Stimulated activated CD8-positive, alpha-beta memory T cell treated with anti-CD3 and anti-CD28 coated beads, Interleukin-15, amount 100 ng/mL, for 1 hour (primary cell): ENCODE data around the gene SHISAL2A.

Experiments used
- DNase-seq: peaks from one replicate; pipeline ENCODE4 v3.0.0-alpha.2; 2020; ENCODE audit warnings: low read depth

SHISAL2A gene

DNA sequence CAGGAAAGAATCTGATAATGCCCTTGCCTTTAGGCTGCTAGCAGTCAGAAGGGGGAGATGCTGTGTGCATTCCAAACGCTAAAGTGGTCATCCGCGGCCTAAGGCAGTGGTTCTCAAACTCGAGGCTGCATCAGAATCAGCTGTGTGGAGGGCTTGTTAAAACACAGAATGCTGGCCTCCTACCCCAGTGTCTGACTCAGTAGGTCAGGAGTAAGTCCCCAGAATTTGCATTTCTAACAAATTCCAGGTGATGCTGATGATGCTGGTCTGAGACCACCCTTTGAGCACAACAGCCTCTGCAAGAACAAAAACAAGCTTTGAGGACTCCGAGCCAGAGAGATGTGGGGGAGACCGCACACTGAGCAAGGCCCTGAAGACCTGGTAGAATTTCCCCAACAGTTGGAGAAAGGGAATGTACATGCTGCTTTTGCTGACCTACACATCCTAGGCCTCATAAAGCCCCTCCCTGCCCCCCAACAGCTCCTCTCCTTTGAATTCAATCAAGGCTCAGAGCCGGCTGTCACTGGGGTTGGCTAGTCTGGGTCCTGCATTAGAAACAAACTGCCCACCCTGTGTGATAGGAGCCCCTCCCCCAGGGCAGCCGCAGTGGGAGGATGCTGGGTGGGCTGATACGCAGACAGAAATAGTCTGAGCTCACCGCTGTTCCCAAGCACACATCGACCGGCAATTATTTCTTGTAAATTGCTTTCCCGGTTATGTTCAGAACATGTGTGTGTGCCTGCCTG is 27.1 kb downstream of the SHISAL2A start:
- DNase-seq = no peak

GRCh38 chr1:52660807-52661206 is 27.8 kb downstream of the SHISAL2A start:
- no peak for DNase-seq

DNA sequence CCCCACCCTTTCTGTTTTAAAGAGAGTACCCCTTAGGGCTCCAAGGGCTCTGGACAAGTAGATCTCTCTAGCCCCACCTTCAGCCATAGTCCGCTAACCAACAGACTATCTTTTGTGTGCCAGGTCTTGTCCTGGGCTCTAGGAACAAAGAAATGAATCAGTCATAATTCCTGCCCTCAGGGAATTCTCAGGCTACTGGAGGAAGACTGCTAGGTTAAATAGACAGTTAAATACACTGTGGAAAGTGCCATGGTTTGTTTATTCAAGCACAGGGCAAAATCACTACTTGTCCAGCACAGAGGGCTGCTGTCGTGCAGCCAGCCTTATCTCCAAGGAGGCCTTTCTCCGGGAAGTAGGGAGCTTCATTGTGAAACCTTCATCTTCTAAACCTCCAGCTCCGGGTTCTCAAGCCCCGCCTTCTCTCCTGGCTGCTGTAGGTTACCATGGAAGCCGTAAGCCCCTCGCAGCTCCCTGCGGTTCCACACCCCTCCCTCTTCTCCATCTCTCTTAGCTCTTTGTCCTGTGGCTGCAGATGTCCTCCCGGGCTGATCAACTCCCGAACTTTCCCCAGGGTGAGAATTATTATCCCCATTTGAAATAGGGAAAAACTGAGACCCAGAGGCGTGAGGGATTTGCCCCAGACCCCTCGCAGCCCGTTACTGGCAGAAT is 29.8 kb downstream of the SHISAL2A start:
- no peak for DNase-seq

- no peak for DNase-seq
Observed at GRCh38 chr1:52663716-52664115, 30.7 kb downstream of the SHISAL2A start.

- DNase-seq = no peak
Observed at GRCh38 chr1:52665006-52665941, 32.3 kb downstream of the SHISAL2A start.

DNA sequence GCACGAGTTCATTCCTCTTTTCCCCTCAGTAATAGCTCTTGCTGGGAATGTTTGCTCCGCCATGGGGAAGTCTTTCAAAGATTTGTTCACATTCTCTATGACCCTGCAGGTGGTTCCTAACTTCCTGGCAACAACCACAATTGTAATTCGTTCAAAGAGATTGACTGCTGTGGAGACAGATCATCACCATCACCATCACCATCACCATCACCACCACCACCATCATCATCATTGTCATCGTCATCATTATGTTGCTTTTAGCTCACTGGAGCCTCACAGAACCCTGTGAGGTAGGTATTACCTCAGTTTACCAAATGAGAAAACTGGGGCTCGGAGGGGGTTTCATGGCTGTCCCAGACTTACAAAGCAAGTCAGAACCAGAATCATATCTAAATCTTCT is 34.3 kb downstream of the SHISAL2A start:
- DNase-seq = no peak

DNA sequence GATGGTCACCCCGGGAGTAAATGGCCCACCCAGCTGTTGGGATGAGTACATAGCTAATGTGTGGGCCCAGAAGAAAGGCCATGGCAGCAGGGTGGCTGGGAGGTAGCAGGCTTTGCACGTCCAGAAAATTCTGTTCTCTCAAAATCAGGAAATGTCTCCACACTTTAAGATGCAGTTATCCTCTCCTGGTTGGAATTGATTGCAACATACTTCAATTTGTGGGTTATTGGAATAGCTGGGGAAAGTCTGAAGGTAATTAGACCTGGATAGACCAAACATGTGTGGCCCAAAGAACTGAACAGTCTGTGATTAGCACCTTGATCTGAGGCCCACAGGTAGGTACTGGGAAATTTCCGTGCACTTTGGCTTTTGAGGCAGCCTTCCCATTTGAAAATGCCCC is 35.0 kb downstream of the SHISAL2A start:
- no peak for DNase-seq

DNA sequence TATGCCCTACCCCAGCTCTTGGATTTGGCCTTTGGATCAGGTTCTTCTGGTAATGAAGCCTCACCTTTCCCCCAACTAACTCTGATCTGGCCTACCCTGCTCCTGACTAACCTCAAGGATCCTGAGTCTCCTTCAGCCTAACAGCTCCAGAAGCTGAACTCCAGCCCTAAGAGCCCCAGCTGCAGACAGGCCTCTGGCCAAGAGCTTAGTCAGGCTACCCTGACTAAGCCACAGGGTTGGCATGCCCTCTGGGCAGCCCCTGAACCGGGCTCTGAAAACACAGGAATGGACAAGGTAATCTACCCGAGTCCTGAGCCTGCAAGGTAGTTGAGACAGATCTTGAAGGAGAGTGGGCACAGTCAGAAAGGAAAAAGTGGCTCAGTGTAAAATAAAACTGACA is 35.7 kb downstream of the SHISAL2A start:
- no peak for DNase-seq

DNA sequence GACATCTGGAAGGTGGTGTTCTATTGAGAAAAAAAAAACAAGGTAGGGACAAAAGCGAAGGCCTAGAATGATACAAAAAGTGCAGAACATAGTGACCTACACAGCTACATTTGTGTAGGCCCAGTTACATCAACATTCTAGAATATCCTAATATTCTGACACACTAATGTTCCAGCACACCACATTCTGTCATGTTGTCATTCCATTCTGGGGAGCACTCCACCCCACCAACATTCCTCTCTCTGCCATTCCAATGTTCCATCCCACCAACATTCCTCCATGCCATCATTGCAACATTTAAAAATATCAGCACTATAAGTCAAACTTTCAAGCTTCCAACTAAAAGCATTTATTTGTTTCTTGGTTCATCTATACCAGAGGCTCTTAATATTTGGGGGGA is 36.7 kb downstream of the SHISAL2A start:
- DNase-seq = no peak

DNA sequence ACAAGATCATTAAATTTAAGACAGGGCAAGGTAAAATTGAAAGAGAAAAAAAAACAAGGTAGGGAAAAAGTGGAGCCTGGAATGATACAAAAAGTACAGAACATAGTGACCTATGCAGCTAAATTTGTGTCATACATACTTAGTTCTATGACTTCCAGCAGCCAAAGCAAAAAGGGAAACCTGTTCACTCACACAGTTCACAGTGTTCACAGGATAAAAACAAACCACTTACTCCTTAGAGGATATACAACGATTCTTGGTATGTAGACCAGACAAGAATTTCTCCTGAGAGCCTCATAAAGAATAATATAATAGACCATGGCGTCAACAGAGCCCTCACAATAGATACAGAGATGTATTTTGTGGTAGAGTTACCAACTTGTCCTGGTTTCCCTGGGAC is 37.6 kb downstream of the SHISAL2A start:
- no peak for DNase-seq

DNA sequence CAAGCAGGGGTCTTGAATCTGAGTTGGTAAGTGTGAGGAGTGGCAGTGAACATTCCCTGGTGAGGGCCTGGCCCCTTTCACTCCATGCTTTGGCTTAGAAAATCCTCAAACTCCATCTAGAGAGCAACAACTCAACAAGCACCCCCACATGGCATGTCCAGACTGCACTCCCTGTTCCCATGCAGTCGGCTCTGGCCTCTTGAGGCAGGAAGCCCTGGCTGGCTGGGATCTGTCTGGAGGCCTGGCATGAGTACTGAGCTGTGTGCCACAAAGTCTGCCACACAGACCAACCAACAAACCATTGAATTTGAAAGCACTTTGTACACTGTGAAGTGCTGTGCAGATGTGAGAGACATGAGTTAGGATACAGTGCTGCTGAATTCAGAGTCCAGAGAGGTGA is 40.0 kb downstream of the SHISAL2A start:
- no peak for DNase-seq

DNA sequence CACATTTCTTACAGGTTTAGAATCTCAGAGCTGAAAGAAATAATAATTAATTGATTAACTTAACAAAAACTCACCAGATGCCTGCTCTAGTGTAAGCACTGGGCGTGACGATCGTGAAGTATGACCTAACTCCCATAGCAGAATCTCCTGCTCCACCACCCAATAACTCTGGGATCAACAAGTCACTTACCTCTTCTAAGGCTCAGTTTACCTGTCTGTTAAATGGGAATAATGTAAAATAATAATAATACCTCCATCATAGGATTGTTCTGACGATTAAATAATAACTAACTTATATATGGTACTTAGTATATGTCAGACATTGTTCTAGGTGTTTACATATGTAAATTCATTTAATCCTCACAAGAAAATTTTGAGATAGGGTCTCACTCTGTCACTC is 40.5 kb downstream of the SHISAL2A start:
- no peak for DNase-seq

- DNase-seq = no peak
Observed at GRCh38 chr1:52674497-52675384, 41.8 kb downstream of the SHISAL2A start.

DNA sequence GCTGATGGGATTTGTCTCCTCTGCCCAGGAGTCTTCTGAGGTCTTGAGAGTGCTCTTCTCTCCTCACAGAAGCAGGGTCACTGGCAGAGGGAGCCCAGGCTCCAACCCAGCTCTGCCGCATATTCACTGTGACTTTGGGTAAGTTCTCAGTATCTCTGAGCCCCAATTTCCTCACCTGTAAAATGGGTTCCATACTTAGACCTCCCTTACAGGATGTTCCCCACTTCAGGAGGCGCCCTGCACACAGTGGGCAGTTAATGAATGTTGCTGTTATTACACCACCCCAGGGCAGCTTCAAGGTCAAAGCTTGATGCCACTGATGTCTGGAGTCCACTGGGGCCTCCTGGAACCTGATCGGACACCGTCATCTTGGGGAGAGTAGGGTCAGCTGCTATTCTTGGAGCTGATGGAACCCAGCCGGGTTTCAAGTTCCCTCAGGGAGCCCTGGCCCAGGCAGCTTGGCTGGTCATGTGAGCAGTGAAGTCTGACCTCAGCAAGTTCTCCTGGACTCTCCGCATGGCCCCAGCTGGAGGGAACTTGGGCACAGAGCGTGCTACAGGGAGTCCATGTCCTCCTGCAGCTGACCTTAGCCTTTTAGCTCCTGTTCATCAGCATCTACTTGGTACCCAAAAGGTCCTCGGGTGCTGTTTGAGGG is 43.4 kb downstream of the SHISAL2A start:
- DNase-seq = no peak

- no peak for DNase-seq
Observed at GRCh38 chr1:52677076-52677806, 44.3 kb downstream of the SHISAL2A start.

- DNase-seq = no peak
Observed at GRCh38 chr1:52679048-52679447, 46.1 kb downstream of the SHISAL2A start.

DNA sequence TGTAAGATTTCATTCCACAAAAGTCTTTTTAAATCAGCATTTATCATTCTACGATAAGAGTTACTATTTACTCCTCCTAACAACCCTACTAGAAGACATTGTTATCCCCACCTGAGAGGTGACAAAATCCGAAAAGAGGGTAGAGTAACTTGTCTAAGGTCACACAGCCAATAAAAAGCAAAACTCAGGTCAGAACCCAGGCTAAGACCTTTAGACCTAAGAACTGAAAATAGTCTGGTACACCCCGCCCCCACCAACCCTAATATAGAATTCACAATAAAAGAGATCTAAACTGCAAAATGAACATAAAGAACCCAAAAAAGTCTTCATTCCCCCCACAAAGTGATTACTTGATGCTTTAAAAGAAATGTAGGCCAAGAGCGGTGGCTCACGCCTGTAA is 46.5 kb downstream of the SHISAL2A start:
- no peak for DNase-seq

DNA sequence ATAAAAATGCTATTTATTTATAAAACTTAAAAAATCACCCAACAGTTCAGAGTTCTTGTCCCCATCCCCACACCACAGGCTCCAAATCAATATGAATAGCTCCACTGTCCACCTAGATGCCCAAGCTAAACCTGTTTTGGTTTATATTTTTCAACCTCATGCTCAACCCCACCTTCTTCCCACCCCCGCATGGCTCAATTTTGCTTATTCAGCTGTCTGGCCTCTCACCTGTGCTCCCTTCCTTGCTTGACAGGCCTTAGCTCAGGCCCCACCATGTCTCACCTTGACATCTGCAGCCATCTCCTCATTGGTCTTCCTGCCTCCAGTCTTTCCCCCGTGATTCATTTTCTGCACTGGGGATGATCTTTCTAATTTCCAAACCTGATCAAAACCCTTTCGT is 47.4 kb downstream of the SHISAL2A start:
- no peak for DNase-seq

DNA sequence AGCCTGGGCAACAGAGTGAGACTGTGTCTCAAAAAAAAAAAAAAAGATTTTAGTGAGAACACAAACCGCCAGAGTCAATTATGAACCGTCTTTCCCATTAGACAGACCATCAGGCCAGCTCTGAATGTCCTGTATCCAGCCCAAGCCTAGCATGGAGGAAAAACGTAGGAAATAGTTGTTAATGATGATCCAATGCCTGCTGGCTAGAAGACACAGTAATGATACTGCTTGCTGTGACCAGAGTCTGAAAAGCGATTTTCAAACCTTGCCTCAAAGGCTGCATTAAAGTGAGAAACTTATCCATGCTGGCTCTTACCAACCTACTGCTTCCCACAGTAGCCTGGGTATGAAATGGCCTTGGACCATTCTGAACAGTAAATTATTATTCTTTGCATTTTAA is 48.2 kb downstream of the SHISAL2A start:
- no peak for DNase-seq

GRCh38 chr1:52683367-52683940 is 50.5 kb downstream of the SHISAL2A start:
- no peak for DNase-seq
